GM23338 (cell line): ENCODE data around the gene EIF3B. TPM values are rescaled to one million over a fixed set of nuclear protein-coding genes. Genes with fewer than 3 reads are reported as not detected.

Experiments used
- ATAC-seq: fragments of 200-7000 bp; cut with Tn5 transposase; 3 replicates; pipeline ENCODE4 v1.9.1; 2020
- DNase-seq: peaks from one replicate; pipeline ENCODE4 v3.0.0-alpha.2; 2015; ENCODE audit warnings: low spot score
- H2AFZ ChIP-seq: fragments of 200-600 bp; sonication (generic); 2 replicates; pipeline ENCODE4 v1.8.0; 2016; ENCODE audit warnings: antibody characterized with exemption, mild to moderate bottlenecking, moderate library complexity
- H3F3A ChIP-seq: fragments of 200-600 bp; sonication (generic); replicated peaks from 2 replicates; pipeline ENCODE4 v1.8.0; 2017; ENCODE audit warnings: antibody characterized with exemption, mixed run types, low read depth
- H3K27ac ChIP-seq: fragments of 200-600 bp; sonication (generic); 2 replicates; pipeline ENCODE4 v1.6.1; 2016; ENCODE audit warnings: low read depth
- H3K27me3 ChIP-seq: fragments of 200-600 bp; sonication (generic); 2 replicates; pipeline ENCODE4 v1.8.0; 2016; ENCODE audit warnings: mild to moderate bottlenecking, mixed run types, moderate library complexity; ENCODE audit not compliant: insufficient read depth
- H3K36me3 ChIP-seq: fragments of 200-600 bp; sonication (generic); 2 replicates; pipeline ENCODE4 v1.8.0; 2016; ENCODE audit warnings: mild to moderate bottlenecking; ENCODE audit not compliant: insufficient read depth
- H3K4me1 ChIP-seq: fragments of 200-600 bp; sonication (generic); 2 replicates; pipeline ENCODE4 v1.8.0; 2016; ENCODE audit warnings: mild to moderate bottlenecking, moderate library complexity; ENCODE audit not compliant: insufficient read depth
- H3K4me2 ChIP-seq: fragments of 200-600 bp; sonication (generic); 2 replicates; pipeline ENCODE4 v1.7.1; 2017; ENCODE audit warnings: mixed run types
- H3K4me3 ChIP-seq: fragments of 200-600 bp; sonication (generic); 2 replicates; pipeline ENCODE4 v1.6.1; 2016; ENCODE audit warnings: mixed run types
- H3K79me2 ChIP-seq: fragments of 200-600 bp; sonication (generic); replicated peaks from 2 replicates; pipeline ENCODE4 v1.8.0; 2017; ENCODE audit warnings: mild to moderate bottlenecking; ENCODE audit not compliant: insufficient read depth
- H3K9me2 ChIP-seq: fragments of 200-600 bp; sonication (generic); 2 replicates; pipeline ENCODE4 v1.8.0; 2017; ENCODE audit not compliant: insufficient read depth
- H4K20me1 ChIP-seq: fragments of 200-600 bp; sonication (generic); replicated peaks from 2 replicates; pipeline ENCODE4 v1.8.0; 2017; ENCODE audit warnings: mild to moderate bottlenecking; ENCODE audit not compliant: insufficient read depth
- H3K27ac Mint-ChIP-seq: 2 replicates; pipeline ENCODE4 v1.8.0; 2020; ENCODE audit warnings: inconsistent platforms, mild to moderate bottlenecking, moderate library complexity, mixed read lengths
- H3K27me3 Mint-ChIP-seq: 3 replicates; pipeline ENCODE4 v1.8.0; 2022; ENCODE audit warnings: low read depth, mild to moderate bottlenecking, moderate library complexity, mixed read lengths, inconsistent platforms; ENCODE audit not compliant: insufficient read depth, poor library complexity
- H3K36me3 Mint-ChIP-seq: 3 replicates; pipeline ENCODE4 v1.8.0; 2021; ENCODE audit warnings: low read depth, mild to moderate bottlenecking, inconsistent platforms, moderate library complexity, mixed read lengths
- H3K4me1 Mint-ChIP-seq: 3 replicates; pipeline ENCODE4 v1.8.0; 2020; ENCODE audit warnings: mild to moderate bottlenecking, inconsistent platforms, mixed read lengths
- H3K4me3 Mint-ChIP-seq: 3 replicates; pipeline ENCODE4 v1.8.0; 2021; ENCODE audit warnings: moderate library complexity, mild to moderate bottlenecking, inconsistent platforms, mixed read lengths
- H3K9me3 Mint-ChIP-seq: 3 replicates; pipeline ENCODE4 v1.8.0; 2020; ENCODE audit warnings: moderate library complexity, mild to moderate bottlenecking, inconsistent platforms, mixed read lengths
- CREB1 ChIP-seq: fragments of 250-450 bp; sonication (Bioruptor Pico); IDR thresholded peaks from 2 replicates; pipeline ENCODE4 v1.5.0; 2020; ENCODE audit warnings: low read depth, mild to moderate bottlenecking, moderate library complexity
- CTCF ChIP-seq, 2 experiments: fragments of 200-600 bp in 1 of 2; sonication (generic) in 1 of 2; conservative IDR thresholded peaks; 2 replicates each; pipeline versions ENCODE4 v1.5.1 to v1.6.1; 2016 to 2017; ENCODE audit warnings: antibody characterized with exemption in 2 of 2, low read depth in 2 of 2, mild to moderate bottlenecking in 2 of 2, moderate library complexity in 1 of 2
- ETS1 ChIP-seq: IDR thresholded peaks from 2 replicates; pipeline ENCODE4 v1.6.1; 2016; ENCODE audit warnings: antibody characterized with exemption
- EZH2 ChIP-seq: fragments of 200-600 bp; sonication (generic); IDR thresholded peaks from one replicate; pipeline ENCODE4 v1.8.0; 2017; ENCODE audit warnings: antibody characterized with exemption, mild to moderate bottlenecking, low read depth; ENCODE audit not compliant: unreplicated experiment
- EZH2phosphoT487 ChIP-seq: fragments of 200-600 bp; sonication (generic); IDR thresholded peaks from one replicate; pipeline ENCODE4 v1.8.1; 2018; ENCODE audit warnings: antibody characterized with exemption; ENCODE audit not compliant: unreplicated experiment
- JUNB ChIP-seq: IDR thresholded peaks from one replicate; pipeline ENCODE4 v1.6.1; 2016; ENCODE audit warnings: antibody characterized with exemption; ENCODE audit not compliant: unreplicated experiment
- NANOG ChIP-seq: IDR thresholded peaks from 2 replicates; pipeline ENCODE4 v1.6.1; 2016; ENCODE audit warnings: antibody characterized with exemption, borderline replicate concordance
- POLR2AphosphoS5 ChIP-seq: IDR thresholded peaks from 2 replicates; pipeline ENCODE4 v1.6.1; 2016; ENCODE audit warnings: antibody characterized with exemption, low read depth
- REST ChIP-seq: IDR thresholded peaks from one replicate; pipeline ENCODE4 v1.6.1; 2018; ENCODE audit warnings: antibody characterized with exemption; ENCODE audit not compliant: unreplicated experiment
- STAT1 ChIP-seq: IDR thresholded peaks from one replicate; pipeline ENCODE4 v1.6.1; 2016; ENCODE audit warnings: antibody characterized with exemption; ENCODE audit not compliant: unreplicated experiment
- ZNF114 ChIP-seq: fragments of 250-450 bp; sonication (Bioruptor Pico); IDR thresholded peaks from 2 replicates; pipeline ENCODE4 v1.5.0; 2020; ENCODE audit warnings: mild to moderate bottlenecking, moderate library complexity
- ZNF331 ChIP-seq: fragments of 250-450 bp; sonication (Bioruptor Pico); IDR thresholded peaks from 2 replicates; pipeline ENCODE4 v1.5.0; 2020; ENCODE audit warnings: low read depth, mild to moderate bottlenecking, moderate library complexity
- ZNF462 ChIP-seq: fragments of 250-450 bp; sonication (Bioruptor Pico); IDR thresholded peaks from 2 replicates; pipeline ENCODE4 v1.5.0; 2020; ENCODE audit warnings: mild to moderate bottlenecking, moderate library complexity
- polyA plus RNA-seq: library from polyadenylated mRNA; unstranded; fragments of >200 nt; fragmentation: Nextera tagmentation; extraction: Ambion mirVana; gene quantifications from 2 replicates; pipeline ENCODE4 v1.2.1, GENCODE V29; 2016
- total RNA-seq: library from RNA; depleted of rRNA; stranded (reverse); fragments of >200 nt; shearing (Covaris generic); gene quantifications from 2 replicates; pipeline ENCODE4 v1.2.3, GENCODE V29; 2014

EIF3B gene
- total and polyA plus RNA-seq, 2 experiments from 2014 or later = 106 to 355 TPM

- no peak overlapping the region for H3K27ac Mint-ChIP-seq
- Histone ChIP-seq H3K79me2 (no peaks in the 10 kb centered on the region), H3K4me1 (no peaks in the 10 kb centered on the region), H2AFZ (no peak overlapping the region), H3F3A (no peaks in the 10 kb centered on the region), H3K4me2 (no peak overlapping the region), H3K4me3 (no peak overlapping the region), H3K27ac (no peak overlapping the region), H3K27me3 (no peaks in the 10 kb centered on the region), H3K9me2 (no peaks in the 10 kb centered on the region), H4K20me1 (no peaks in the 10 kb centered on the region), H3K36me3 (no peaks in the 10 kb centered on the region)
- no peak for DNase-seq
- no peak overlapping the region for H3K4me3 Mint-ChIP-seq
- ATAC-seq = no peak
- peaks cover 3% of the 10 kb centered on the region; the same call in 1 of the 3 replicates for H3K36me3 Mint-ChIP-seq
- peaks cover 18% of the 10 kb centered on the region; the same call in 2 of the 3 replicates for H3K4me1 Mint-ChIP-seq
- peaks cover 18% of the 10 kb centered on the region for H3K27me3 Mint-ChIP-seq
- no peaks in the 10 kb centered on the region for H3K9me3 Mint-ChIP-seq
- TF ChIP-seq EZH2 = no peak
- TF ChIP-seq NANOG = no peak
- no peak for TF ChIP-seq ZNF331 (CRISPR knock-in tag)
- TF ChIP-seq JUNB = no peak
- no peak for TF ChIP-seq CTCF (conservative IDR thresholded peaks at IDR 0.05; ENCODE audit: low read depth in 2 of 2)
- TF ChIP-seq POLR2AphosphoS5 = no peak
- no peak for TF ChIP-seq ZNF462
- TF ChIP-seq EZH2phosphoT487 = no peak
- no peak for TF ChIP-seq STAT1
- TF ChIP-seq ZNF114 (CRISPR knock-in tag) = no peak
- no peak for TF ChIP-seq ETS1
- no peak for TF ChIP-seq REST
- TF ChIP-seq CREB1 (CRISPR knock-in tag) = no peak
Measured at GRCh38 chr7:2387897-2388636, 33.4 kb downstream of the EIF3B start.
